Measurements from ENCODE around the gene RSRC1.

DNA sequence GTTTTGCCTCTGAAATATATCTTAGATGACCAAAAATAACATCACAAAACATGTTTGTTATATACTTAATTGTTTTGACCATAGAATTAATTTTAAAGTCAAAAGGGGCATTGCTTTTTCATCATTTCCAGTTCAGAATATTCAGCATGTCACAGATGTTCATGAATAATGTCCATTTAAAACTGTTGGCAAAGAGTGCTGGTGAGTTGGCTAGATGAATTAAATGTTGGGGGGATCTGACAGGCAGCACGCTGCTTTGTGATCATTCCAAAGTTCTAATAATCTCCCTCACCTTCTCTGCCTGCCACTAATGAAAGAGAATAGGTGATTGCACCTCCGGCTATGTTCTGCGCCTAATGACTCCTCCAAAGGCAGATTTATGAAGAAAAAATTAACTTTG lies 321.9 kb downstream of the RSRC1 start:
- TF ChIP-seq, protein P1, sequence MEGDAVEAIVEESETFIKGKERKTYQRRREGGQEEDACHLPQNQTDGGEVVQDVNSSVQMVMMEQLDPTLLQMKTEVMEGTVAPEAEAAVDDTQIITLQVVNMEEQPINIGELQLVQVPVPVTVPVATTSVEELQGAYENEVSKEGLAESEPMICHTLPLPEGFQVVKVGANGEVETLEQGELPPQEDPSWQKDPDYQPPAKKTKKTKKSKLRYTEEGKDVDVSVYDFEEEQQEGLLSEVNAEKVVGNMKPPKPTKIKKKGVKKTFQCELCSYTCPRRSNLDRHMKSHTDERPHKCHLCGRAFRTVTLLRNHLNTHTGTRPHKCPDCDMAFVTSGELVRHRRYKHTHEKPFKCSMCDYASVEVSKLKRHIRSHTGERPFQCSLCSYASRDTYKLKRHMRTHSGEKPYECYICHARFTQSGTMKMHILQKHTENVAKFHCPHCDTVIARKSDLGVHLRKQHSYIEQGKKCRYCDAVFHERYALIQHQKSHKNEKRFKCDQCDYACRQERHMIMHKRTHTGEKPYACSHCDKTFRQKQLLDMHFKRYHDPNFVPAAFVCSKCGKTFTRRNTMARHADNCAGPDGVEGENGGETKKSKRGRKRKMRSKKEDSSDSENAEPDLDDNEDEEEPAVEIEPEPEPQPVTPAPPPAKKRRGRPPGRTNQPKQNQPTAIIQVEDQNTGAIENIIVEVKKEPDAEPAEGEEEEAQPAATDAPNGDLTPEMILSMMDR (conservative IDR thresholded peaks at IDR 0.05) = no peak
- no peak for TF ChIP-seq EZH2 (IDR thresholded peaks at IDR 0.05; ENCODE audit: low read depth)

Measured in PC-9 (cell line).